IMR-90 (cell line): ENCODE measurements around the gene ZNF273. TPM values are rescaled to one million over a fixed set of nuclear protein-coding genes. Genes with fewer than 3 reads are reported as not detected.
A peak's percentile ranks its signal among the peaks of the same experiment; 100 is the strongest.

ENCODE experiments used
- ATAC-seq: fragments of 200-7000 bp; cut with Tn5 transposase; 2 replicates; pipeline ENCODE4 v1.9.1; 2020; ENCODE audit warnings: low read depth, mild to moderate bottlenecking, moderate library complexity
- BruUV-seq: library from RNA; stranded (reverse); fragments of 400-500 nt; replicated peaks from 2 replicates; lab custom pipeline; 2021; lab: Mats Ljungman, UMichigan
- CTCF ChIA-PET: fragments of 300-600 bp; formaldehyde crosslinking; extraction: SDS; loops from one replicate; lab custom pipeline; 2021; ENCODE audit warnings: antibody characterized with exemption; lab: Yijun Ruan, JAX
- POLR2A ChIA-PET: fragments of 300-600 bp; sonication (Branson Sonifier 250); formaldehyde crosslinking; loops from one replicate; lab custom pipeline; 2022; ENCODE audit warnings: antibody characterized with exemption; ENCODE audit not compliant: unreplicated experiment; lab: Charles Lee
- DNase-seq: peaks from one replicate; pipeline ENCODE4 v3.0.0; 2013
- H2AFZ ChIP-seq: replicated peaks from 2 replicates; pipeline ENCODE3; 2013; ENCODE audit warnings: low read length, mild to moderate bottlenecking; ENCODE audit not compliant: poor library complexity
- H2AK5ac ChIP-seq: 2 replicates; pipeline ENCODE4 v1.6.1; 2013; ENCODE audit warnings: low read depth, low read length, inconsistent platforms
- H2AK9ac ChIP-seq: replicated peaks from 2 replicates; pipeline ENCODE3; 2013; ENCODE audit warnings: mild to moderate bottlenecking, low read depth, low read length, moderate library complexity; ENCODE audit not compliant: poor library complexity
- H2BK120ac ChIP-seq: 2 replicates; pipeline ENCODE4 v1.6.1; 2013; ENCODE audit warnings: low read depth, low read length, inconsistent platforms
- H2BK15ac ChIP-seq: 3 replicates; pipeline ENCODE4 v1.6.1; 2013; ENCODE audit warnings: low read depth, low read length, inconsistent platforms
- H2BK20ac ChIP-seq: 2 replicates; pipeline ENCODE4 v1.6.1; 2013; ENCODE audit warnings: low read depth, mild to moderate bottlenecking, inconsistent platforms, low read length, moderate library complexity
- H2BK5ac ChIP-seq: 2 replicates; pipeline ENCODE4 v1.6.1; 2013; ENCODE audit warnings: mild to moderate bottlenecking, low read depth, low read length, inconsistent platforms; ENCODE audit not compliant: poor library complexity, severe bottlenecking
- H3K14ac ChIP-seq: replicated peaks from 2 replicates; pipeline ENCODE4 v1.6.1; 2013; ENCODE audit warnings: low read depth, low read length, inconsistent platforms
- H3K18ac ChIP-seq: 2 replicates; pipeline ENCODE4 v1.6.1; 2013; ENCODE audit warnings: low read depth, low read length, control low read depth
- H3K23ac ChIP-seq: 2 replicates; pipeline ENCODE4 v1.6.1; 2013; ENCODE audit warnings: low read depth, low read length, inconsistent platforms
- H3K27ac ChIP-seq: 2 replicates; pipeline ENCODE4 v1.5.1; 2013; ENCODE audit warnings: mild to moderate bottlenecking, control low read depth, low read length; ENCODE audit not compliant: insufficient read depth
- H3K27me3 ChIP-seq: 2 replicates; pipeline ENCODE4 v1.6.1; 2013; ENCODE audit warnings: low read length; ENCODE audit not compliant: control insufficient read depth, insufficient read depth
- H3K36me3 ChIP-seq: 2 replicates; pipeline ENCODE4 v1.6.1; 2013; ENCODE audit warnings: low read length, mixed read lengths; ENCODE audit not compliant: control insufficient read depth, insufficient read depth
- H3K4ac ChIP-seq: 2 replicates; pipeline ENCODE4 v1.6.1; 2013; ENCODE audit warnings: low read depth, low read length, inconsistent platforms
- H3K4me1 ChIP-seq: 2 replicates; pipeline ENCODE4 v1.6.1; 2013; ENCODE audit warnings: low read length, mixed read lengths; ENCODE audit not compliant: control insufficient read depth, insufficient read depth
- H3K4me2 ChIP-seq: 2 replicates; pipeline ENCODE4 v1.6.1; 2013; ENCODE audit warnings: low read depth, mild to moderate bottlenecking, control low read depth, low read length, moderate library complexity
- H3K4me3 ChIP-seq: 2 replicates; pipeline ENCODE4 v1.5.1; 2013; ENCODE audit warnings: low read depth, mild to moderate bottlenecking, control low read depth, low read length, moderate library complexity; ENCODE audit not compliant: insufficient read depth
- H3K56ac ChIP-seq: 2 replicates; pipeline ENCODE4 v1.6.1; 2013; ENCODE audit warnings: low read length, inconsistent platforms; ENCODE audit not compliant: insufficient read depth; ENCODE audit errors: extremely low read depth
- H3K79me1 ChIP-seq, 2 experiments: 2 replicates each; pipeline ENCODE4 v1.6.1; 2013; ENCODE audit warnings: low read length in 2 of 2, inconsistent platforms in 1 of 2, low read depth in 1 of 2
- H3K9ac ChIP-seq: 2 replicates; pipeline ENCODE4 v1.6.1; 2013; ENCODE audit warnings: low read depth, low read length, control low read depth
- H3K9me1 ChIP-seq: 2 replicates; pipeline ENCODE4 v1.6.1; 2013; ENCODE audit warnings: low read length, inconsistent platforms; ENCODE audit not compliant: insufficient read depth
- H3K9me3 ChIP-seq: 2 replicates; pipeline ENCODE4 v1.6.1; 2013; ENCODE audit warnings: low read length; ENCODE audit not compliant: control insufficient read depth, insufficient read depth
- H4K20me1 ChIP-seq: 2 replicates; pipeline ENCODE4 v1.6.1; 2013; ENCODE audit warnings: low read length, inconsistent platforms; ENCODE audit not compliant: insufficient read depth
- H4K5ac ChIP-seq: 2 replicates; pipeline ENCODE4 v1.6.1; 2013; ENCODE audit warnings: mild to moderate bottlenecking, low read depth, low read length, control low read depth
- H4K8ac ChIP-seq, 2 experiments: 2 replicates each; pipeline ENCODE4 v1.6.1; 2013; ENCODE audit warnings: low read depth in 2 of 2, low read length in 2 of 2, control low read depth in 1 of 2, inconsistent platforms in 1 of 2
- H4K91ac ChIP-seq: 2 replicates; pipeline ENCODE4 v1.6.1; 2013; ENCODE audit warnings: low read depth, low read length, inconsistent platforms; ENCODE audit not compliant: insufficient read depth
- BHLHE40 ChIP-seq: fragments of 150-350 bp; IDR thresholded peaks from 2 replicates; pipeline ENCODE4 v1.6.1; 2016; ENCODE audit warnings: mild to moderate bottlenecking, low read depth, low read length
- CEBPB ChIP-seq: IDR thresholded peaks from 2 replicates; pipeline ENCODE4 v1.6.1; 2012; ENCODE audit warnings: low read depth, low read length, improper control_type of control experiment
- CHD1 ChIP-seq: IDR thresholded peaks from 2 replicates; pipeline ENCODE4 v1.6.1; 2012; ENCODE audit warnings: low read depth, low read length, improper control_type of control experiment
- FOS ChIP-seq: fragments of 150-350 bp; IDR thresholded peaks from 2 replicates; pipeline ENCODE4 v1.6.1; 2016; ENCODE audit warnings: low read depth, low read length
- MAFK ChIP-seq: IDR thresholded peaks from 2 replicates; pipeline ENCODE4 v1.6.1; 2012; ENCODE audit warnings: low read depth, low read length, improper control_type of control experiment
- MAZ ChIP-seq: IDR thresholded peaks from 2 replicates; pipeline ENCODE4 v1.6.1; 2012; ENCODE audit warnings: low read depth, mild to moderate bottlenecking, low read length, improper control_type of control experiment, moderate library complexity, borderline replicate concordance
- MXI1 ChIP-seq: IDR thresholded peaks from 2 replicates; pipeline ENCODE4 v1.6.1; 2012; ENCODE audit warnings: low read depth, mild to moderate bottlenecking, low read length, moderate library complexity, borderline replicate concordance
- NFE2L2 ChIP-seq: fragments of 150-350 bp; IDR thresholded peaks from 2 replicates; pipeline ENCODE4 v1.6.1; 2016; ENCODE audit warnings: low read depth, mild to moderate bottlenecking, low read length
- POLR2A ChIP-seq: IDR thresholded peaks from 2 replicates; pipeline ENCODE4 v1.6.1; 2012; ENCODE audit warnings: mild to moderate bottlenecking, low read depth, low read length
- RAD21 ChIP-seq: IDR thresholded peaks from 2 replicates; pipeline ENCODE4 v1.6.1; 2012; ENCODE audit warnings: low read length, improper control_type of control experiment
- RCOR1 ChIP-seq: IDR thresholded peaks from 2 replicates; pipeline ENCODE4 v1.6.1; 2012; ENCODE audit warnings: mild to moderate bottlenecking, low read length, improper control_type of control experiment; ENCODE audit not compliant: insufficient replicate concordance
- RFX5 ChIP-seq: IDR thresholded peaks from 2 replicates; pipeline ENCODE4 v1.8.0; 2012; ENCODE audit warnings: low read depth, mild to moderate bottlenecking, low read length, moderate library complexity
- WGBS, 2 experiments: methylation state at CpG; one replicate each; pipeline versions ENCODE4 v1.1.5 to v1.1.7; 2013; ENCODE audit warnings: missing lambda C conversion rate in 2 of 2; ENCODE audit not compliant: insufficient read length in 1 of 2; ENCODE audit errors: extremely low coverage in 2 of 2; 5-methylcytosine and 5-hydroxymethylcytosine counted together
- dilution Hi-C: fragments of 300-500 bp; cut with HindIII; formaldehyde crosslinking; loops from one replicate; pipeline ENCODE4 v1.14.3; 2018; ENCODE audit warnings: low sequenced_read_pairs; ENCODE audit not compliant: unreplicated experiment
- in situ Hi-C: fragments of 300-500 bp; cut with MboI; formaldehyde crosslinking; loops from 3 replicates; pipeline ENCODE4 v1.14.3; 2019; ENCODE audit warnings: low sequenced_read_pairs, inconsistent platforms, mixed read lengths
- intact Hi-C: fragments of 100-400 bp; cut with micrococcal nuclease; formaldehyde crosslinking; loops from 2 replicates; pipeline ENCODE4 v1.10.0; 2022
- polyA plus RNA-seq, 3 experiments: library from polyadenylated mRNA; depleted of rRNA; stranded (reverse); fragments of >200 nt; gene quantifications; 2 replicates each; pipeline ENCODE4 v1.2.3, GENCODE V29; 2012; ENCODE audit warnings: low replicate concordance in 1 of 3
- total RNA-seq: library from RNA; depleted of rRNA; stranded (reverse); fragments of >200 nt; gene quantifications from 2 replicates; pipeline ENCODE4 v1.2.3, GENCODE V29; 2012
- TF ChIP-seq, protein P1 (sequence below): fragments of 150-350 bp; IDR thresholded peaks from 2 replicates; pipeline ENCODE4 v1.6.1; 2016; ENCODE audit warnings: low read depth, mild to moderate bottlenecking, low read length, moderate library complexity, borderline replicate concordance
- TF ChIP-seq, protein P2 (sequence below): conservative IDR thresholded peaks from 2 replicates; pipeline ENCODE4 v1.5.1; 2012; ENCODE audit warnings: mild to moderate bottlenecking, low read depth, low read length, improper control_type of control experiment
- TF ChIP-seq, protein P3 (sequence below): fragments of 150-350 bp; IDR thresholded peaks from 2 replicates; pipeline ENCODE4 v1.6.1; 2017; ENCODE audit warnings: mild to moderate bottlenecking, antibody characterized with exemption, low read length, low read depth

ZNF273 gene
- total and polyA plus RNA-seq, 2 of the 4 experiments (the other 2 are of a cell fraction), result 1.5 to 2.7 TPM

DNA sequence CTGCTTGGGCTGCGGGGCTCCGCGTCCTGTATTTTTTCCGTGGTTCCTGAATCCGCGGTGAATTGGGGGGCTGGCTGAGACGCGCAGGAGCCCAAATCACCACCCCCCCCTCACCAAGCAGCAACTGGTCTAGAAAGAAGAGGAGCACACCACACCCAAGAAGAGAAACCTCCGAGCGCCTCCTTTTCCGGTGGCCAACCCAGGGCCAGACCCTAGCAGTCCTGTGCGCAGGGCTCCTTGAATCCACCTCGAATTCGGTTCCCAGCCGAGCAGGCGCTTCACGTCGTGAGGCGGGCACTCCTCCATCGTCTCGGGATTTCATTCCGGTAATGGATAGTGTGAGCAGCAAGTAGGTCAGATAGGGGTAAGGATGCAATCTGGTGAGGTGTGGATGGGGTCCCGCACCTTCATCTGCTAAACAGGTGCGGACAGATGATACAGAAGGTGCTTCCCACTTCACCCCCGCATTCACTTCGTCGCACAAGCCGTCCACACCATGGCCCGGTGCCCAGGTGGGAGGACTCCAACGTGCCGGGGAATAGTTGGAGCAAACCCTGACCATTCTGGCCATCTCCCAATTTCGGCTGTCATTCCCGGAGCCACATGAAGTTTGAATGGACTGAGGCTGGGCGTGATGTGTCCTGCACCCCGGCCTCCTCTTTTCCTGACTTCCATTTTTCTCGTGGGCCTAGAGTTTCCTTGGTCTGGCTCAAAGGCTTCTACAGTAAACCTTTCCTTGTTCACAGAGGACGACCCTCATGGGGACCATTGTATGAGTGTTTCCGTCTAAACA is 19.8 kb upstream of the ZNF273 start:
- in situ Hi-C loops, result no loop called here
- Histone ChIP-seq H2AK5ac (no peak overlapping the region), H3K56ac (no peak overlapping the region), H3K79me1 (no peaks in the 10 kb centered on the region), H2BK120ac (no peak overlapping the region), H2BK5ac (no peak overlapping the region), H3K27ac (no peak overlapping the region), H3K36me3 (no peaks in the 10 kb centered on the region), H4K91ac (no peak overlapping the region), H4K20me1 (no peaks in the 10 kb centered on the region), H3K4ac (no peak overlapping the region), H4K8ac (no peak overlapping the region), H3K14ac (no peak overlapping the region), H3K18ac (no peak overlapping the region), H3K9me1 (no peaks in the 10 kb centered on the region), H3K4me2 (no peak overlapping the region; the same call in 1 of the 2 replicates), H3K27me3 (peaks cover 30% of the 10 kb centered on the region), H2AK9ac (no peak overlapping the region), H4K5ac (no peak overlapping the region), H2BK15ac (no peak overlapping the region), H3K9me3 (peaks cover 24% of the 10 kb centered on the region; the same call in 1 of the 2 replicates), H3K4me3 (no peak overlapping the region), H3K23ac (no peak overlapping the region), H2BK20ac (no peak overlapping the region), H3K4me1 (no peaks in the 10 kb centered on the region; the same call in 1 of the 2 replicates), H2AFZ (peak overlapping the region; percentile 78), H3K9ac (no peak overlapping the region)
- dilution Hi-C loops, result no loop called here
- WGBS, 2 experiments, result 58% methylated on average over 8 of the region's 38 CpGs; no CpG with 5 or more reads in 1 of the 2 experiments
- no peak for DNase-seq
- no TSS peak for BruUV-seq
- POLR2A ChIA-PET, result no interaction called here
- CTCF ChIA-PET, result no interaction called here
- ATAC-seq, result no peak
- intact Hi-C loops, result no loop called here
- TF ChIP-seq RAD21, result no peak
- TF ChIP-seq MXI1, result no peak
- no peak for TF ChIP-seq BHLHE40
- TF ChIP-seq, protein P1, sequence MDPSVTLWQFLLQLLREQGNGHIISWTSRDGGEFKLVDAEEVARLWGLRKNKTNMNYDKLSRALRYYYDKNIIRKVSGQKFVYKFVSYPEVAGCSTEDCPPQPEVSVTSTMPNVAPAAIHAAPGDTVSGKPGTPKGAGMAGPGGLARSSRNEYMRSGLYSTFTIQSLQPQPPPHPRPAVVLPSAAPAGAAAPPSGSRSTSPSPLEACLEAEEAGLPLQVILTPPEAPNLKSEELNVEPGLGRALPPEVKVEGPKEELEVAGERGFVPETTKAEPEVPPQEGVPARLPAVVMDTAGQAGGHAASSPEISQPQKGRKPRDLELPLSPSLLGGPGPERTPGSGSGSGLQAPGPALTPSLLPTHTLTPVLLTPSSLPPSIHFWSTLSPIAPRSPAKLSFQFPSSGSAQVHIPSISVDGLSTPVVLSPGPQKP, result no peak
- no peak for TF ChIP-seq MAFK
- no peak for TF ChIP-seq MAZ
- no peak for TF ChIP-seq CEBPB
- TF ChIP-seq RCOR1, result no peak
- TF ChIP-seq, protein P2, sequence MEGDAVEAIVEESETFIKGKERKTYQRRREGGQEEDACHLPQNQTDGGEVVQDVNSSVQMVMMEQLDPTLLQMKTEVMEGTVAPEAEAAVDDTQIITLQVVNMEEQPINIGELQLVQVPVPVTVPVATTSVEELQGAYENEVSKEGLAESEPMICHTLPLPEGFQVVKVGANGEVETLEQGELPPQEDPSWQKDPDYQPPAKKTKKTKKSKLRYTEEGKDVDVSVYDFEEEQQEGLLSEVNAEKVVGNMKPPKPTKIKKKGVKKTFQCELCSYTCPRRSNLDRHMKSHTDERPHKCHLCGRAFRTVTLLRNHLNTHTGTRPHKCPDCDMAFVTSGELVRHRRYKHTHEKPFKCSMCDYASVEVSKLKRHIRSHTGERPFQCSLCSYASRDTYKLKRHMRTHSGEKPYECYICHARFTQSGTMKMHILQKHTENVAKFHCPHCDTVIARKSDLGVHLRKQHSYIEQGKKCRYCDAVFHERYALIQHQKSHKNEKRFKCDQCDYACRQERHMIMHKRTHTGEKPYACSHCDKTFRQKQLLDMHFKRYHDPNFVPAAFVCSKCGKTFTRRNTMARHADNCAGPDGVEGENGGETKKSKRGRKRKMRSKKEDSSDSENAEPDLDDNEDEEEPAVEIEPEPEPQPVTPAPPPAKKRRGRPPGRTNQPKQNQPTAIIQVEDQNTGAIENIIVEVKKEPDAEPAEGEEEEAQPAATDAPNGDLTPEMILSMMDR, result no peak
- no peak for TF ChIP-seq CHD1
- no peak for TF ChIP-seq POLR2A
- no peak for TF ChIP-seq RFX5
- TF ChIP-seq, protein P3, sequence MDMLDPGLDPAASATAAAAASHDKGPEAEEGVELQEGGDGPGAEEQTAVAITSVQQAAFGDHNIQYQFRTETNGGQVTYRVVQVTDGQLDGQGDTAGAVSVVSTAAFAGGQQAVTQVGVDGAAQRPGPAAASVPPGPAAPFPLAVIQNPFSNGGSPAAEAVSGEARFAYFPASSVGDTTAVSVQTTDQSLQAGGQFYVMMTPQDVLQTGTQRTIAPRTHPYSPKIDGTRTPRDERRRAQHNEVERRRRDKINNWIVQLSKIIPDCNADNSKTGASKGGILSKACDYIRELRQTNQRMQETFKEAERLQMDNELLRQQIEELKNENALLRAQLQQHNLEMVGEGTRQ, result no peak
- no peak for TF ChIP-seq NFE2L2
- TF ChIP-seq FOS, result no peak
